Stimulated activated naive CD4-positive, alpha-beta T cell (primary cell): ENCODE measurements around the gene C2CD2L.
"Not testable (repeated sequence)": the region's sequence is repeated elsewhere in the genome, so short reads cannot be mapped to it uniquely, and the experiment has no call there.

ENCODE experiments used
- DNase-seq, 6 experiments: peaks; one replicate each; lab custom pipeline; 2025; lab: John Stamatoyannopoulos, UW

C2CD2L gene

GRCh38 chr11:119152043-119152442 lies 44.9 kb downstream of the C2CD2L start:
- DNase-seq: no peak

GRCh38 chr11:119152604-119153003 lies 45.5 kb downstream of the C2CD2L start:
- DNase-seq: no peak

GRCh38 chr11:119153049-119153818 lies 46.1 kb downstream of the C2CD2L start:
- no peak for DNase-seq

GRCh38 chr11:119154178-119154577 lies 47.0 kb downstream of the C2CD2L start:
- DNase-seq: no peak

GRCh38 chr11:119155733-119156492 lies 48.8 kb downstream of the C2CD2L start:
- no peak for DNase-seq

GRCh38 chr11:119156496-119156895 lies 49.4 kb downstream of the C2CD2L start:
- DNase-seq: no peak

GRCh38 chr11:119157063-119157462 lies 49.9 kb downstream of the C2CD2L start:
- no peak for DNase-seq

GRCh38 chr11:119158467-119158866 lies 51.3 kb downstream of the C2CD2L start:
- DNase-seq: no peak

- no peak for DNase-seq
These were observed 53.0 kb downstream of the C2CD2L start for GRCh38 chr11:119160151-119160550.

- no peak for DNase-seq
These were observed 54.7 kb downstream of the C2CD2L start for GRCh38 chr11:119161871-119162270.

GRCh38 chr11:119166368-119167076 lies 59.4 kb downstream of the C2CD2L start:
- DNase-seq: no peak

GRCh38 chr11:119167077-119167458 lies 59.9 kb downstream of the C2CD2L start:
- DNase-seq: not testable (repeated sequence)

- DNase-seq: no peak
These were observed 60.8 kb downstream of the C2CD2L start for GRCh38 chr11:119167933-119168332.
